K562 (cell line): ENCODE measurements around the gene CACNA2D2. TPM values are rescaled to one million over a fixed set of nuclear protein-coding genes. Genes with fewer than 3 reads are reported as not detected.

Experiments used
- ATAC-seq: fragments of 200-7000 bp; cut with Tn5 transposase; 3 replicates; pipeline ENCODE4 v1.9.1; 2020; ENCODE audit warnings: moderate library complexity
- BruUV-seq: library from RNA; stranded (reverse); fragments of 400-500 nt; replicated peaks from 2 replicates; lab custom pipeline; 2021; lab: Mats Ljungman, UMichigan
- CTCF ChIA-PET: fragments of 300-600 bp; formaldehyde crosslinking; extraction: SDS; loops from one replicate; lab custom pipeline; 2021; ENCODE audit warnings: low intra/inter-chr PET ratio; lab: Yijun Ruan, JAX
- POLR2A ChIA-PET: fragments of 300-600, 350-650 bp; sonication (Branson Sonifier 250); formaldehyde crosslinking; extraction: SDS; loops from one replicate; lab custom pipeline; 2021; ENCODE audit warnings: antibody characterized with exemption, inconsistent platforms; lab: Yijun Ruan, JAX
- DNase-seq, 4 experiments: peaks; one replicate each; pipeline versions ENCODE4 v3.0.0 to v3.0.0-alpha.2; 2011 to 2018; ENCODE audit warnings: low spot score in 3 of 4, mixed read lengths in 3 of 4; ENCODE audit errors: extremely low read depth in 1 of 4
- FAIRE-seq: peaks from 2 replicates; lab custom pipeline; 2011; peaks lifted over from hg19 to GRCh38; lab: Jason Lieb, UNC
- H2AFZ ChIP-seq: 2 replicates; pipeline ENCODE4 v1.6.0; 2011; ENCODE audit warnings: low read depth, low read length, control low read depth, inconsistent platforms
- H3K27ac ChIP-seq: fragments of 200-600 bp; 3 replicates; pipeline ENCODE4 v1.8.0; 2011; ENCODE audit warnings: low read depth, mild to moderate bottlenecking, control low read depth, inconsistent platforms, low read length, moderate library complexity, mixed read lengths; ENCODE audit errors: extremely low read depth
- H3K27me3 ChIP-seq, 2 experiments: fragments of 300-600 bp in 1 of 2; 2 replicates in 1 of 2; 3 replicates in 1 of 2; pipeline versions ENCODE4 v1.6.0 to v1.8.0; 2011; ENCODE audit warnings: inconsistent platforms in 2 of 2, low read length in 2 of 2, mild to moderate bottlenecking in 1 of 2, mixed read lengths in 1 of 2, moderate library complexity in 1 of 2; ENCODE audit not compliant: control insufficient read depth in 2 of 2, insufficient read depth in 2 of 2
- H3K36me3 ChIP-seq: fragments of 300-600 bp; 3 replicates; pipeline ENCODE4 v1.8.0; 2011; ENCODE audit warnings: mild to moderate bottlenecking, low read length, inconsistent platforms; ENCODE audit not compliant: control insufficient read depth, insufficient read depth
- H3K4me1 ChIP-seq, 2 experiments: fragments of 200-600 bp in 1 of 2; replicated peaks in 1 of 2; 2 replicates in 1 of 2; 3 replicates in 1 of 2; pipeline versions ENCODE4 v1.5.1 to v1.8.0; 2011; ENCODE audit warnings: inconsistent platforms in 2 of 2, low read length in 2 of 2, mild to moderate bottlenecking in 1 of 2, mixed read lengths in 1 of 2, moderate library complexity in 1 of 2; ENCODE audit not compliant: control insufficient read depth in 2 of 2, insufficient read depth in 2 of 2
- H3K4me2 ChIP-seq: 2 replicates; pipeline ENCODE4 v1.6.1; 2011; ENCODE audit warnings: low read length, control low read depth, inconsistent platforms, mixed read lengths; ENCODE audit not compliant: insufficient read depth
- H3K4me3 ChIP-seq: fragments of 200-600 bp; sonication (generic), shearing (Covaris generic); 2 replicates; pipeline ENCODE4 v1.5.1; 2016; ENCODE audit warnings: control low read depth, inconsistent platforms
- H3K79me2 ChIP-seq: fragments of 200-600 bp; 3 replicates; pipeline ENCODE4 v1.8.0; 2011; ENCODE audit warnings: low read length, inconsistent platforms; ENCODE audit not compliant: control insufficient read depth, insufficient read depth
- H3K9ac ChIP-seq, 2 experiments: 2 replicates each; pipeline versions ENCODE4 v1.6.0 to v1.6.1; 2011; ENCODE audit warnings: low read depth in 2 of 2, low read length in 2 of 2, control low read depth in 1 of 2, inconsistent platforms in 1 of 2, mild to moderate bottlenecking in 1 of 2, mixed read lengths in 1 of 2; ENCODE audit not compliant: insufficient read depth in 1 of 2
- H3K9me1 ChIP-seq: one replicate; pipeline ENCODE4 v1.6.0; 2011; ENCODE audit warnings: inconsistent platforms, mild to moderate bottlenecking, low read length, moderate library complexity; ENCODE audit not compliant: control insufficient read depth, insufficient read depth
- H3K9me3 ChIP-seq: replicated peaks from 2 replicates; pipeline ENCODE4 v1.5.1; 2011; ENCODE audit warnings: low read depth, low read length, inconsistent platforms; ENCODE audit not compliant: control insufficient read depth, insufficient read depth
- H4K20me1 ChIP-seq: replicated peaks from 2 replicates; pipeline ENCODE4 v1.6.1; 2011; ENCODE audit warnings: low read length, inconsistent platforms, mixed read lengths; ENCODE audit not compliant: control insufficient read depth, insufficient read depth
- BHLHE40 ChIP-seq: IDR thresholded peaks from 2 replicates; pipeline ENCODE4 v1.6.1; 2011; ENCODE audit warnings: low read length, improper control_type of control experiment
- E2F3 ChIP-seq: fragments of 250-450 bp; sonication (Bioruptor Pico); IDR thresholded peaks from 2 replicates; pipeline ENCODE4 v1.4.0; 2020; ENCODE audit warnings: mild to moderate bottlenecking
- KDM1A ChIP-seq, 2 experiments: fragments of 450-650 bp; IDR thresholded peaks; 2 replicates each; pipeline ENCODE4 v1.6.1; 2016; ENCODE audit warnings: mild to moderate bottlenecking in 2 of 2
- KHSRP ChIP-seq: fragments of 450-650 bp; IDR thresholded peaks from 2 replicates; pipeline ENCODE4 v1.6.1; 2017
- MCM2 ChIP-seq: fragments of 450-650 bp; IDR thresholded peaks from 2 replicates; pipeline ENCODE4 v1.6.1; 2017; ENCODE audit warnings: low read depth, mild to moderate bottlenecking
- ZNF124 ChIP-seq: sonication (generic); formaldehyde crosslinking; IDR thresholded peaks from 2 replicates; pipeline ENCODE4 v1.8.1; 2022; ENCODE audit warnings: missing genetic modification reagents
- WGBS: fragments of 100-300 bp; shearing (Covaris generic); methylation state at CpG from one replicate; pipeline ENCODE4 v1.1.6; 2016; ENCODE audit warnings: low coverage, mixed read lengths; ENCODE audit not compliant: insufficient coverage; ENCODE audit errors: missing lambda C conversion rate; 5-methylcytosine and 5-hydroxymethylcytosine counted together
- in situ Hi-C: fragments of 300-500 bp; cut with MboI; formaldehyde crosslinking; loops from 4 replicates; pipeline ENCODE4 v1.15.0; 2018; ENCODE audit warnings: inconsistent platforms, mixed read lengths
- intact Hi-C: fragments of 100-400 bp; cut with micrococcal nuclease; formaldehyde crosslinking; loops from 2 replicates; pipeline ENCODE4 v1.14.2; 2022
- polyA plus RNA-seq, 8 experiments: library from polyadenylated mRNA; depleted of rRNA in 4 of 8; stranded (reverse) in 5 of 8; unstranded in 3 of 8; fragments of >200 nt; fragmentation: Nextera tagmentation in 2 of 8; fragmentation: Illumina TruSeq in 1 of 8; extraction: Ambion mirVana in 2 of 8; extraction: Trizol in 1 of 8; gene quantifications; 2 replicates each; pipeline versions ENCODE4 v1.2.1 to v1.2.3, GENCODE V29; 2011 to 2014; ENCODE audit warnings: inconsistent platforms in 1 of 8, missing spikeins in 1 of 8
- total RNA-seq, 7 experiments: library from RNA; depleted of rRNA in 6 of 7; stranded (reverse); fragments of >200 nt in 6 of 7; fragmentation: Illumina TruSeq in 2 of 7; extraction: Trizol in 2 of 7; gene quantifications; 2 replicates each; pipeline versions ENCODE4 v1.2.1 to v1.2.3, GENCODE V29; 2011 to 2021; ENCODE audit warnings: low replicate concordance in 1 of 7

Gene CACNA2D2
- total and polyA plus RNA-seq, 9 of the 15 experiments (the other 6 are each of a cell fraction or from before 2014, with no cell fraction given), result 0.11 to 0.58 (median 0.36) TPM; not detected in 2

GRCh38 chr3:50369012-50369670 lies 134.3 kb downstream of the CACNA2D2 start:
- FAIRE-seq, result no peak
- 21% methylated on average over 8 of the region's 9 CpGs for WGBS

DNA sequence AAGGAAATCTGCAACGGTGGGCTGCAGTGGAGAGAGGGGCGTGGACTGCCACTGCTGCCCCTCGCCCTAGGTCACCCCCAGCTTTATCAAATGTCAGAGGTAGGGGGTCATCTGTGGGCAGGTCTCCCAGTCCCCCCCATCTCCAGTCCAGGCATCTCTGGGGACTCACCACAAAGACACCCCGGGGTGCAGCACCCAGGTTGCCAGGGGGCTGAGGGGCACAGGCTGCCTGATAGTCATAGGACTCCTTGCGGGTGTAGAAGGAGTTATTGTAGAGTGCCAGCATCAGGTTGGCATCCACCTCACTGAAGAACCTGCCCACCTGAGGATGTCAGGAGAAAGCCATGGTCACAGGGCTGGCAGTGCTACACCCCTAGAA lies 137.6 kb downstream of the CACNA2D2 start:
- no peaks in the 10 kb centered on the region for H3K36me3 ChIP-seq
- no peaks in the 10 kb centered on the region for H3K9me3 ChIP-seq
- in situ Hi-C loops (no loop called here), intact Hi-C loops (no loop called here)
- H2AFZ ChIP-seq, result 0 out of 2 replicates have a peak overlapping the region, but pooled peaks have one; percentile 91
- H4K20me1 ChIP-seq, result no peaks in the 10 kb centered on the region
- H3K9me1 ChIP-seq, result no peaks in the 10 kb centered on the region
- 0 out of 2 replicates have a peak overlapping the region, but pooled peaks have one; percentile 39 for H3K4me3 ChIP-seq
- no TSS peak for BruUV-seq
- ChIA-PET CTCF (no interaction called here), POLR2A (interaction anchor here (0.6 kb wide), 1 partner anchor 40 kb away, joined by 3 read pairs; no protein-coding TSS in a partner anchor)
- DNase-seq (no peak), FAIRE-seq (no peak), ATAC-seq (no peak)
- no peaks in the 10 kb centered on the region for H3K27me3 ChIP-seq
- peak overlapping the region; percentile 69 for H3K4me2 ChIP-seq
- no peaks in the 10 kb centered on the region for H3K79me2 ChIP-seq
- H3K4me1 ChIP-seq, result peaks cover 6 to 36% of the 10 kb centered on the region in 2 experiments; a peak in 4 of 5 replicates
- no peak overlapping the region for H3K27ac ChIP-seq
- H3K9ac ChIP-seq, result peak overlapping the region in 1 of 2 experiments; percentile 22; a peak in 1 of 4 replicates
- 32% methylated on average over 4 of the region's 5 CpGs for WGBS
- TF ChIP-seq MCM2, result no peak
- no peak for TF ChIP-seq E2F3 (CRISPR knock-in tag)

More at GRCh38 chr3:50369012-50369670, 134.3 kb downstream of the CACNA2D2 start:
- ATAC-seq (no peak), DNase-seq (peak in 1 of 4 experiments; percentile 25)
- Histone ChIP-seq H3K4me1 (peaks cover 13 to 51% of the 10 kb centered on the region in 2 experiments; a peak in 4 of 5 replicates), H4K20me1 (no peaks in the 10 kb centered on the region), H3K9me1 (no peaks in the 10 kb centered on the region), H3K9ac (peak overlapping the region in 1 of 2 experiments; percentile 43; a peak in 1 of 4 replicates), H2AFZ (no peak overlapping the region), H3K4me3 (no peak overlapping the region), H3K27me3 (no peaks in the 10 kb centered on the region), H3K36me3 (no peaks in the 10 kb centered on the region), H3K4me2 (no peak overlapping the region), H3K79me2 (no peaks in the 10 kb centered on the region), H3K27ac (no peak overlapping the region)
- in situ Hi-C loops (no loop called here), intact Hi-C loops (no loop called here)
- ChIA-PET CTCF (no interaction called here), POLR2A (no interaction called here)
- no TSS peak for BruUV-seq
- TF ChIP-seq KHSRP (no peak), BHLHE40 (peak; percentile 60), KDM1A (IDR thresholded peaks at IDR 0.05) (peak in 1 of 2 experiments; percentile 56; a peak in 1 of 4 replicates), ZNF124 (no peak)
- TF ChIP-seq, all 486 proteins: peak for 2
- H3K9me3 ChIP-seq, result no peaks in the 10 kb centered on the region
